Smooth muscle cell (in vitro differentiated cells): Measurements from ENCODE around the gene PTPN6. TPM values are rescaled to one million over a fixed set of nuclear protein-coding genes. Genes with fewer than 3 reads are reported as not detected.

ENCODE experiments used
- DNase-seq: peaks from one replicate; lab custom pipeline; 2025; ENCODE audit not compliant: unreplicated experiment; lab: John Stamatoyannopoulos, UW
- H2AFZ ChIP-seq: fragments of 200-600 bp; sonication (generic); 2 replicates; pipeline ENCODE4 v1.6.0; 2016; ENCODE audit warnings: antibody characterized with exemption, low read depth, mild to moderate bottlenecking
- H3F3A ChIP-seq: fragments of 200-600 bp; sonication (generic); 2 replicates; pipeline ENCODE4 v1.6.0; 2017; ENCODE audit warnings: antibody characterized with exemption, low read depth
- H3K27ac ChIP-seq: fragments of 200-600 bp; sonication (generic); 2 replicates; pipeline ENCODE4 v1.5.1; 2016; ENCODE audit warnings: low read depth, mild to moderate bottlenecking
- H3K27me3 ChIP-seq: fragments of 200-600 bp; sonication (generic); 2 replicates; pipeline ENCODE4 v1.6.1; 2016; ENCODE audit warnings: low read depth, mild to moderate bottlenecking
- H3K36me3 ChIP-seq: fragments of 200-600 bp; sonication (generic); 2 replicates; pipeline ENCODE4 v1.5.1; 2016; ENCODE audit warnings: low read depth
- H3K4me1 ChIP-seq: fragments of 200-600 bp; sonication (generic); 2 replicates; pipeline ENCODE4 v1.5.1; 2016; ENCODE audit warnings: low read depth
- H3K4me2 ChIP-seq: fragments of 200-600 bp; sonication (generic); 2 replicates; pipeline ENCODE4 v1.6.0; 2016; ENCODE audit warnings: mild to moderate bottlenecking
- H3K4me3 ChIP-seq: fragments of 200-600 bp; sonication (generic); 2 replicates; pipeline ENCODE4 v1.5.1; 2016; ENCODE audit warnings: mild to moderate bottlenecking
- H3K79me2 ChIP-seq: fragments of 200-600 bp; sonication (generic); 2 replicates; pipeline ENCODE4 v1.6.0; 2016; ENCODE audit warnings: low read depth, mild to moderate bottlenecking
- H3K9ac ChIP-seq: fragments of 200-600 bp; sonication (generic); 2 replicates; pipeline ENCODE4 v1.6.0; 2016; ENCODE audit warnings: low read depth
- H3K9me3 ChIP-seq: fragments of 200-600 bp; sonication (generic); replicated peaks from 2 replicates; pipeline ENCODE4 v1.5.1; 2016; ENCODE audit warnings: low read depth
- H4K20me1 ChIP-seq: fragments of 200-600 bp; sonication (generic); 2 replicates; pipeline ENCODE4 v1.6.0; 2016; ENCODE audit warnings: low read depth
- WGBS: methylation state at CpG from one replicate; pipeline ENCODE4 v1.1.7; 2016; ENCODE audit warnings: low lambda C conversion rate; 5-methylcytosine and 5-hydroxymethylcytosine counted together
- polyA plus RNA-seq: library from polyadenylated mRNA; unstranded; fragments of >200 nt; fragmentation: Nextera tagmentation; extraction: Ambion mirVana; gene quantifications from 2 replicates; pipeline ENCODE4 v1.2.1, GENCODE V29; 2016
- total RNA-seq: library from RNA; depleted of rRNA; stranded (reverse); fragments of >200 nt; gene quantifications from 2 replicates; pipeline ENCODE4 v1.2.3, GENCODE V29; 2014
- TF ChIP-seq, protein P1 (sequence below): fragments of 200-600 bp; sonication (generic); IDR thresholded peaks from 2 replicates; pipeline ENCODE4 v1.5.1; 2017; ENCODE audit warnings: borderline replicate concordance, mild to moderate bottlenecking, antibody characterized with exemption; ENCODE audit not compliant: insufficient read depth, poor library complexity, severe bottlenecking

Gene PTPN6
- total and polyA plus RNA-seq, 2 experiments from 2014 or later = 2.8 to 4.3 TPM

DNA sequence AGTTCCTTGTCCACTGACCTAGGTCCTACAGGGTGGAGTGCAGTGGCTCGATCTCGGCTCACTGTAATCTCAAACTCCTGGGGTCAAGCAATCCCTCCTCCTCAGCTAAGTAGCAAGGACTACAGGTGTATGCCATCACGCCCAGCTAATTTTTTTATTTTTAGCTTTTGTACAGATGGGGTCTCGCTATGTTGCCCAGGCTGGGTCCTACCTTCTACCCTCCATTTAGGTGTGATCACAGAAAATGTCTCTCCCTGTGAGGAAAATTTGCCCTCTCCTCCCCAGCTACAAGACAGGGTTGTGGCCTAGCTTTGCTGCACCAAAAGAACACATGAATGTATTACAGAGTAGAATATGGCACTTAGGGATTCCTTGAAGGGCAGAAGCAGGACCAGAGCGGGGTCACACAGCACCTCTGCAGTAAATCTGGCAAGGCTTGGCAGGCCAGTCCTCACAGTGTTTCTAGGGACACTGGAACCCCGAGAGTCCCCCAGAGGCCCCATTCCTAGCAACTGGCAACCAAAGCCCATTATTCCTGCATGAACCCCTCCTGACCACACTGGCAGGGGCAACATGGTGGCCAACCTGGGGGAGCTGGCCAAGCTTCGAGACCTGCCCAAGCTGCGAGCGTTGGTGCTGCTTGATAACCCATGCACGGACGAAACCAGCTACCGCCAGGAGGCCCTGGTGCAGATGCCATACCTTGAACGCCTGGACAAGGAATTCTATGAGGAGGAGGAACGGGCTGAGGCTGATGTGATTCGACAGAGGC, 38.8 kb upstream of the PTPN6 start:
- Histone ChIP-seq H3K4me2 (no peak overlapping the region), H3K27ac (no peak overlapping the region), H3K79me2 (no peaks in the 10 kb centered on the region), H3K4me1 (peaks cover 9% of the 10 kb centered on the region), H4K20me1 (peaks cover 22% of the 10 kb centered on the region), H3K9me3 (no peaks in the 10 kb centered on the region), H3K4me3 (no peak overlapping the region), H2AFZ (no peak overlapping the region), H3F3A (no peaks in the 10 kb centered on the region), H3K9ac (no peak overlapping the region), H3K27me3 (no peaks in the 10 kb centered on the region), H3K36me3 (no peaks in the 10 kb centered on the region)
- no peak for DNase-seq
- TF ChIP-seq, protein P1, sequence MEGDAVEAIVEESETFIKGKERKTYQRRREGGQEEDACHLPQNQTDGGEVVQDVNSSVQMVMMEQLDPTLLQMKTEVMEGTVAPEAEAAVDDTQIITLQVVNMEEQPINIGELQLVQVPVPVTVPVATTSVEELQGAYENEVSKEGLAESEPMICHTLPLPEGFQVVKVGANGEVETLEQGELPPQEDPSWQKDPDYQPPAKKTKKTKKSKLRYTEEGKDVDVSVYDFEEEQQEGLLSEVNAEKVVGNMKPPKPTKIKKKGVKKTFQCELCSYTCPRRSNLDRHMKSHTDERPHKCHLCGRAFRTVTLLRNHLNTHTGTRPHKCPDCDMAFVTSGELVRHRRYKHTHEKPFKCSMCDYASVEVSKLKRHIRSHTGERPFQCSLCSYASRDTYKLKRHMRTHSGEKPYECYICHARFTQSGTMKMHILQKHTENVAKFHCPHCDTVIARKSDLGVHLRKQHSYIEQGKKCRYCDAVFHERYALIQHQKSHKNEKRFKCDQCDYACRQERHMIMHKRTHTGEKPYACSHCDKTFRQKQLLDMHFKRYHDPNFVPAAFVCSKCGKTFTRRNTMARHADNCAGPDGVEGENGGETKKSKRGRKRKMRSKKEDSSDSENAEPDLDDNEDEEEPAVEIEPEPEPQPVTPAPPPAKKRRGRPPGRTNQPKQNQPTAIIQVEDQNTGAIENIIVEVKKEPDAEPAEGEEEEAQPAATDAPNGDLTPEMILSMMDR = no peak
- 93% methylated on average over 15 of the region's 15 CpGs for WGBS

DNA sequence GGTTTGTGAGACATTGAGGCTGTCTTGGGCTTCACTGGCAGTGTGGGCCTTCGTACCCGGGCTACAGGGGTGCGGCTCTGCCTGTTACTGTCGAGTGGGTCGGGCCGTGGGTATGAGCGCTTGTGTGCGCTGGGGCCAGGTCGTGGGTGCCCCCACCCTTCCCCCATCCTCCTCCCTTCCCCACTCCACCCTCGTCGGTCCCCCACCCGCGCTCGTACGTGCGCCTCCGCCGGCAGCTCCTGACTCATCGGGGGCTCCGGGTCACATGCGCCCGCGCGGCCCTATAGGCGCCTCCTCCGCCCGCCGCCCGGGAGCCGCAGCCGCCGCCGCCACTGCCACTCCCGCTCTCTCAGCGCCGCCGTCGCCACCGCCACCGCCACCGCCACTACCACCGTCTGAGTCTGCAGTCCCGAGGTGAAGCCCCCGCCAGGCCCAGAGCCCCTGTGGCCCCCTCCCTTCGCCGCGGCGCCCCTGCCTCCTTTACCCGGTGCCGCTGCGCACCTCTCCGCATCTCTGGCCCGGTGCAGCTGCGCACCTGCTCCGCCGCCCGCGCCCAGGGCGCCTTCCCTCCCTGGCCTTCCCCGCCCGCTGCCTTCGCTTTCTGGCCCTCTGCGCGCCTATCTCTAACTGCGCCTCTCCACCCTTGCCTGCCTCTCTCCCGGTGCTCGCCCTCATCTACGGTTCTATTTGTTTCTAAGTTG, 36.8 kb upstream of the PTPN6 start, which contains the start of gene ENO2:
TSS of gene ENO2 (plus strand) at position 335 of the 701 bp plus-strand sequence. CDS start 1,253 bp downstream, outside the sequence.
- peak; percentile 33 for DNase-seq
- no peaks in the 10 kb centered on the region for H3K27me3 ChIP-seq
- H3K9me3 ChIP-seq = no peaks in the 10 kb centered on the region
- H3K4me3 ChIP-seq = peak within 1 kb of the TSS; percentile 87
- no peaks in the 10 kb centered on the region for H3K36me3 ChIP-seq
- H2AFZ ChIP-seq = peak within 1 kb of the TSS; percentile 84
- peaks cover 9% of the 10 kb centered on the region for H3K4me1 ChIP-seq
- peak within 1 kb of the TSS; percentile 100 for H3K4me2 ChIP-seq
- peak within 1 kb of the TSS; percentile 83 for H3K9ac ChIP-seq
- under 1% methylated on average over 26 of the region's 68 CpGs for WGBS
- peaks cover 31% of the 10 kb centered on the region for H4K20me1 ChIP-seq
- no peaks in the 10 kb centered on the region for H3K79me2 ChIP-seq
- H3F3A ChIP-seq = no peaks in the 10 kb centered on the region
- TF ChIP-seq, protein P1 = no peak
- H3K27ac ChIP-seq = peak within 1 kb of the TSS; percentile 47

DNA sequence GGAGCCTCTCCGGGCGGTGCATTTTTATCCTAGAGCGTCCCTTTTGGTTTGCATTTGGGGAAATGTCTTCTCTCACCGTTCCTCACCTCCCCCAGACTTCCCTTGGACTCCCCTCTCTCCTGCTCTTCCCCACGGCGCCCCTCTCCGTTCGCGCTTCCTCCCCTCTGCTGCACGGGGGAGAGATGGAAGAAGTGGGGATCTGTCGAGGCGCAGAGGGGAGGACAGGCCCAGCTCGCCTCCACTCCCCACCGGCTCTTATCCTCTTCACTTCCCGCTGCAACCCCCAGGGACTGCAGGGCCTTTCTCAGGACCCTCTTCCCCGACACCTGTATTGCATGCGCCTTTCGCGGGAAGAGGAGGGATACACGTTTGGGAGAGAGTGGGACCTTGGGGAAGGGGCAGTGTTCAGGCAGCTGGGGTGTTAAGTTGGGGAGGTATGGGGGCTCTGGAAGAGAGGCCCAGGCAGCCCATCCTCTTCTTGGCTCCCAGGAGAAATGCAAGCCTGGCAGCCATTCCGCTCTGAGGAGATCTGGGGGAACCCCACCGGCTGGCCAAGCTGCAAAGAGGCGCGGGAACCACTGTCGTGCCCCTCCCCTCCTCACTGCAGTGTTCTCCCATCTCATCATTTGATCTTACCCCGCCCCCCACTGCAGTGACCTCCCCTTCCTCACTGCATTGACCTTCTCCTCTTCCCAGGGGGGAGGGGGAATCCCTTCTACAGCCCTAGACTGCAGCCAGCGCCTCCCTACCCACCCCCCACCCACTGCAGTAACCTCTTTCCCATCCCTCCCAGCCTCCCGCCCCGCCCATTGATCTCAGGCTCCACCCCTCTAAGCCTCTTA, 36.0 kb upstream of the PTPN6 start:
- Histone ChIP-seq H3K27ac (peak overlapping the region; percentile 47), H3K9me3 (no peaks in the 10 kb centered on the region), H3K79me2 (no peaks in the 10 kb centered on the region), H3F3A (no peaks in the 10 kb centered on the region), H3K36me3 (no peaks in the 10 kb centered on the region), H3K4me1 (peaks cover 9% of the 10 kb centered on the region), H2AFZ (peak overlapping the region; percentile 84), H3K4me2 (peak overlapping the region; percentile 100), H3K4me3 (peak overlapping the region; percentile 87), H4K20me1 (peaks cover 38% of the 10 kb centered on the region), H3K27me3 (no peaks in the 10 kb centered on the region), H3K9ac (peak overlapping the region; percentile 83)
- 10% methylated on average over 22 of the region's 29 CpGs for WGBS
- no peak for DNase-seq
- TF ChIP-seq, protein P1 = no peak
